ENCODE results near the gene MAGEF1. TPM values are rescaled to one million over a fixed set of nuclear protein-coding genes. Genes with fewer than 3 reads are reported as not detected.
"Not testable (repeated sequence)": the region's sequence is repeated elsewhere in the genome, so short reads cannot be mapped to it uniquely, and the experiment has no call there.

MAGEF1 gene
- total RNA-seq, 1 experiment from 2014 or later, result 60.1 TPM

- DNase-seq (ENCODE audit: low read depth), result no peak
These were observed 30.8 kb upstream of the MAGEF1 start for GRCh38 chr3:184742676-184743135.

DNA sequence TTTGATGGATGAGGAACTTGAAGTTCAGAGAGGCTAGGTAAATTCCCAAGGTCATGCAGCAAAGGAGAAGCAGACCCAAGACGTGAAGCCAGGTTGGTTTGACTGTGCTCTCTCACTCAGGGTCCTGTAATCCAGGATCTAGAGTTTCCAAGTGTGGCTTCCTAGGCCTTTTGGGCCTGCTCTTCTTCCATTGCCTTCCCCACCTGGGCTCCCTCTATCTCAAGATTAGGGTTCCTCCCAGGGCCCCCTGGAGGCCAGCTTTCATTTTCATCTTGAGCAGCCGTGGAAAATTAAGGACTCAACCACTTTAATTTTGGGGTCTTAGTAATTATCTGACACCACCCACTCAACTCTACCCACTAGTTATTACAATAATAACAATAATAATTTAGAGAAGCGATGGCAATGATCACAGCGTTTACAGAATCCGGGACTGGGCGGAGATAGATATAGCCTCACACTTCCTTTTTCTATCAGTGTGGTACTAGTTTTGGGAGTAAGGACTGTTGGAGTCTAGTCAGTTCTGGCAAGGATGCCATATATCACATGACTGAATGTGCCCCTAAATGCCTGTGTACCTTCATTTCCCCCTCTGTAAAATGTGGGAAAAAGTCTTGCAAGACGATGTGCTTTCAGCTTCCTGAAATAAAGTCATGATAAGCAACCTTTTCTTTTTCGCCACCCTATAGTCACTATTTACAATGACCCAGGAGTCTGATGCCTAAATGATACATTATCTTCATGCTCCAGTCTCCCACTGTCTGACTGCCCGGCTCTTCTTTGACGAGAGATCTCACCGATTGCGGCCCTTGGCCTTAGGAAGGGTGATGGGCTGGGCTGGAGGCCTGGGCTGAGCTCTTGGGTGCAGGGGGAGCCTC is 30.2 kb upstream of the MAGEF1 start:
- no peak for DNase-seq (ENCODE audit: low read depth)

GRCh38 chr3:184741259-184741556 is 29.3 kb upstream of the MAGEF1 start:
- no peak for DNase-seq (ENCODE audit: low read depth)

GRCh38 chr3:184740509-184741258 is 28.8 kb upstream of the MAGEF1 start:
- peak; percentile 85 for DNase-seq (ENCODE audit: low read depth)

DNA sequence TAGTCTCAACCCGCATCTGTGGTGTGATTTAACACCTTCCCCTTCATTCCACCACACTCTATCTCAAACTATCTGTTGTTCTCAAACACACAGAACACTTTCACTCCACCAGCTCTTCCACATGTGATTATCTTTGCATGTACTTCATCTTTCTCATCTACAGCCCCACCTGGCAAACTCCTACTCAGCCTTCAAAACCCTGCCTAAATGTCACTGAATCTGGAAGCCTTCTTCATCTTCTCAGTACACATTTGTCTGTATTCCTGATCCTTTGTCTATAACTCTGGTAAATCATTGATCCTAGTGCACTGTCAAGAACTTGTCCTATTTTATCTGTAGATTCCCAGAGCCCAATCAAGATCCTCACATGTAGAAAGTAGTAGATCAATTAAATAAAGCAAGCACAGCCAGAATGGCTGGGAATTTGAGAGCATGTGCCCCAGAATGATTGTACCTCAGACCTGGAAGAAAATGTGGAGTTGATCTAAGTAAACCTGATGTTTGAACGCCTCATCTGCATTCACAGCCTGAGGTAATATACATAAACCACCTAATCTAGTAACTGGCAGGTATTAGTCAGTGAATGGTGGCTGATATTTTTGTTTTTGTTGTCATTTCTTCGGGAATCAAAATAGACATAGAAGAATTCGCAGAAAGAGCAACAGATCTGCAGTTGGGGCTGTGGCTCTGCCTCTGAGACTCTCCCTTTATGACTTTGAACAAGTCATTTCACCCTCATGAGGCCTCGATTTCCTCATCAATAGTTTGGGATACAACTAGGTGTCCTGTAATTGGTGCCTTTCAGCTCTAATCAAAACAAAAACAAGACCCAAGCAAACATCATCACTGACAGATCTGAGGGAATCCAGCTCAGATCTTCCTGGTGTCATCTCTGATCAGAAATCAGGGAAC is 28.0 kb upstream of the MAGEF1 start:
- DNase-seq (ENCODE audit: low read depth), result no peak

DNA sequence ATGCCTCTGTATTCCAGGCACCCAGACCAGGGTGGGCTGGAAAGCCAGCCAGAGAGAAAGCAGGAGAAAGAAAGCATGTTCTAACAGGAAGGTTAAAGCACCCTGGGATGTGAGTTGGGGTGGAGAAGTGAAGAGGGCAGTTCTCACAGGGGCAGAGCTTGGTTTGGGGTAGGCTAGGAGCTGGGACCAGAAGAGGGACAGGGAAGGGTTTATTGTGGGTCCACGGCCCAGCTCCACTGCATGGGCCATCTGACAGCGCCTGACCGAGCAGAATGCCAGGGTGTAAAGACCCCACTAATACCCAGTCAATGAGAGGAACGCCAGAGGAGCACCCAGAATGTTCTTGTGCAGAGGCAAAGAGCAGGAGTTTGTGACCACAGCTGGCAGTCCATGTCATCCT is 27.1 kb upstream of the MAGEF1 start:
- DNase-seq (ENCODE audit: low read depth), result no peak

- DNase-seq (ENCODE audit: low read depth), result no peak
These were observed 26.6 kb upstream of the MAGEF1 start for GRCh38 chr3:184738506-184738890.

- peak; percentile 68 for DNase-seq (ENCODE audit: low read depth)
These were observed 26.0 kb upstream of the MAGEF1 start for GRCh38 chr3:184737641-184738505.

- no peak for DNase-seq (ENCODE audit: low read depth)
These were observed 25.2 kb upstream of the MAGEF1 start for GRCh38 chr3:184737063-184737462.

DNA sequence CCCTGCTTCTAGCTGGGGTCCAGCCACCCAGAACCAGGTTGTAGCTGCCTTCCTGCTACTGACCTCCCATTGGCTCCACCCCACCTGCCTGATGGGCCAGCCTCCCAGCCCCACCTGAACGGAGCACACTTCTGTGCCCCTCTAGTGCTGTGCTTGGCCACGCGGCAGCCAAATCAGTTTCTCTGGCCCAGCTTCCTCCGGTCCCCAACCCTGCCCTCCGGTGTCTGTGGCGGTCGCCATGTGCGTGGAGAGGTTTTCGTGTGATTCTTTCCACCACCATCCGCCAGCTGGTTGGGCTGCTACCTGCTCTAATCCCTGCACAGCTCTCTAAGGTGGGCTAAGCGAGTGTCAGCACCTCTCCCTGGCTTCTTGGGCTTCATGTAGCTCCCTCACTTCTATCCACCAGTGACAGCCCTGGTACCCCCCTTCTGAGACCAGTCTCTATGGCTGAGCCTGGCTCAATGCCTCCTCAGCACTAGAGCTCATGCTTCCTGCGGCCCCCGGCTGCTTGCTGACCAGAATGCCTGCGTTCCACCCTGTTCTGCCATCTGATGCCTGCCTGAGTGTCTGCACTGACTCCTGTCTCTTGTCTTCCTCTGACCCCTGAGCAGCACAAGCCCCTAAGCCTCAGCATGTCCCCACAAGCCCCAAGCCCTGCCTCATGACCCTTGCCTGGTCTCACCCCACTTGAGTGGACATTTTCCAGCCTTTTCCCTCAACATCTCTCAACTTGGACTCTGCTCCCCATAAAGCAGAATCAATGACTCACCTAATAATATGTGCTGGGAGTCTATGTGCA is 23.2 kb upstream of the MAGEF1 start:
- DNase-seq (ENCODE audit: low read depth), result no peak

- DNase-seq (ENCODE audit: low read depth), result no peak
These were observed 22.2 kb upstream of the MAGEF1 start for GRCh38 chr3:184733971-184734608.

- no peak for DNase-seq (ENCODE audit: low read depth)
These were observed 21.3 kb upstream of the MAGEF1 start for GRCh38 chr3:184733181-184733580.

DNA sequence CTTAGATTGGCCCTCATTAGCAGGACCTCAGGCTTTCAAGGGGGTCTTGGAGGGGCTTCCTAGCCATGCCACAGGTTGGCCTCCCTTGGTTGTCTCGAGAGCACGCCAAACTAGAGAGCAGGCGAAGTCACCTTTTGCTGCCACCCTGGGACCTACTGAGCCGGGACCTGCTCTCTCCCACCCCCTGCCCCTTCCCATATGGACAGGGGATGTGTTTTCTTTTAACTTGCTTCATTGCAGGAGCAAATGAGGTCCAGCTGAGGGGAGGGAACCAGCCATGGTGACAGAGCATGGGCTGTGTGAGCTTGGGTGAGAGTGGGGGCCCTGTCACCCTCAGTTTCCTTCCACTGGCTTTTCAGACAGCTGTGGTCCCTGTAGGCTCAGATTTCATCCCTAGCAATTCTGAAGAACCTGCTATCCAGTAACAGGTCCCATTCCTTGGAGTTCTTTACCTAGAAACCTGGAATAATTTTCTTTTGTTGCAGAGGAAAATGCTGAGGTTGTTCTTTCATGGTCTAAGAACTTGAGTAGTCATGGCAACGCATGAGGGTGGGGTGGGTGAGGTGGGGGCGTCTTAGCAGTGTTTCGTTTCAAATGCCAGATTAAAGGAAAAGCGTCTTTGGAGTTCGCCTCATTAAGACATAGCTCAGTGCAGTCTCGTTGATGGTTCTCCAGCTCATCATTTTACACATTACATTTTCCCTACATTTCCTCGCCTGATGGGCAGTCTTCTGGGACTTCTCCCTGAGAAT is 20.1 kb upstream of the MAGEF1 start:
- no peak for DNase-seq (ENCODE audit: low read depth)

DNA sequence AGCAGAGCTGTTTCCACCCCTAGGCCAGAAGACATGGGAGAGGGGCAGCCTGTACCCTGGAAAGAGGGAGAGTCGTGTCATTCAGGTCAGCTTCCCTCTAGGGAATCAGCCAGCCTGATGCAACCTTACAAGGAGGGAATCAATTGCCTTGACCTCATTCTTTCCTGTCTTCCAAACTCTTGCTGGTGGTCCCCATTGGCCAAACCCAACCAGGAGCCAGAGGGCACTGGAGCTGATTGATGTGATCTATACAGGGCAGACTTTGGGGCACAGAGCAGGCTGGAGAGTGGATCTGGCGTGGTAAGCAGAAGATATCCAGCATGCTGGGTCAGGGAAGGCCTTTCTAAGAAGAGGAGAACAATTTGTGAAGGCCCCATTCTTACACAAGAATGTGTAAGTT is 19.1 kb upstream of the MAGEF1 start:
- DNase-seq (ENCODE audit: low read depth), result no peak

DNA sequence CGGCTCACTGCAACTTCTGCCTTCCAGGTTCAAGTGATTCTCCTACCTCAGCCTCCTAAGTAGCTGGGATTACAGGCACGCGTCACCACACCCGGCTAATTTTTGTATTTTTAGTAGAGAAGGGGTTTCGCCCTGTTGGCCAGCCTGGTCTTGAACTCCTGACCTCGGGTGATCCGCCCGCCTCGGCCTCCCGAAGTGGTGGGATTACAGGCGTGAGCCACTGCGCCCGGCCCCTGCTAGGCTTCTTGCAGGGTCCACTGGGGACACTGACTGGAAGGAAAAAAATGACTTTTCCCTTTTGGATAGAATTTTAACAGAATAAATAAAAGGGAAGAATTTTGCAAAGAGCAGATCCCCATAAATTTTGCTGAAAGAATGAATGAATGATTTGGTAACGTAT is 17.3 kb upstream of the MAGEF1 start:
- DNase-seq (ENCODE audit: low read depth), result not testable (repeated sequence)

DNA sequence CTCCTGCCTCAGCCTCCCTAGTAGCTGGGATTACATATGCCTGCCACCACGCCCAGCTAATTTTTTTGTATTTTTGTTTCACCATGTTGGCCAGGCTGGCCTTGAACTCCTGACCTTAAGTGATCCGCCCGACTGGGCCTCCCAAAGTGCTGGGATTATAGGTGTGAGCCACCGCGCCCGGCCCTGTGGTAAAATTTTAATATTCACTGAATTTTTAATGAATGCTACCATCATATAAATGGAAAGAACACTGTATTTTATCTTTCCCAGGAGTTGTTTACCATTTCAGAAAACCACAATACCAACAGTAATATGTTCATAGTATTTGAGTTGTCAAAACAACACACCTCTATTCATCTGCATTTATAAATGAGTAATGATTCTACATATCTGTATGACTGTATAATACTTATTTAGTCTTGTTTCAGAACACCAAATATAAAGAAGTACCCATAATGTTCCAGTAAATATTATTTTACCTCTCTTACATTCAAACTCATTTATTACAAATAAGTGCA is 16.2 kb upstream of the MAGEF1 start:
- no peak for DNase-seq (ENCODE audit: low read depth)

DNA sequence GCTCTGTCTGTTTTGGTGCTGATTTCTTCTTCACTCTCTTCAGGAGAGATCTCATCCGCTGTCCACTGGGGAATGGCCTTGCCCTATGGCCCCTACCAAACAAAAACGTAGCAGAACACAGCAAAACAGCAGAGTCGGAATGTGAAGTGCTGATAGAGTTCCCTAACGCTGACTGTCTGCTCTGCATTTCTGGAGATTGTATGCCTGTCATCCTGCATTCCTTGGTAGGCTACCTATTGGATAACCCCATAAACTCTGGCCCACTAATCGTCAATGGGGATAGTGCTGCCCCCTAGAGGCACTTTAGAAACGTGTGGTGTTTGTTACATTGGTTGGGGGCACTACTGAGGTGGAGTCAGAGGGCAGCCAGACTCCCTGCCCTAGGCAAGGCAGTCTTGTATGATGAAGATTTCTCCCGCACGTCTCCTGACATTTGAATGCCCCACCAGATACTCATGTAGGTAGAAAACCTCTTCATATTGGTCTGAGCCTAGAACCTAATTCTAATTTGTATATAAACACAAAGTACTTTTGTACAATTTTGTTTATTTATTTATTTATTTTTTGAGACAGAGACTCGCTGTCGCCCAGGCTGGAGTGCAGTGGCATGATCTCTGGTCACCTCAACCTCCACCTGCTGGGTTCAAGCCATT is 15.6 kb upstream of the MAGEF1 start:
- peak; percentile 78 for DNase-seq (ENCODE audit: low read depth)

GRCh38 chr3:184726497-184726896 is 14.6 kb upstream of the MAGEF1 start:
- no peak for DNase-seq (ENCODE audit: low read depth)
